ENCODE measurements around the gene ADAM22.
A peak's percentile ranks its signal among the peaks of the same experiment; 100 is the strongest.
"Not testable (repeated sequence)": the region's sequence is repeated elsewhere in the genome, so short reads cannot be mapped to it uniquely, and the experiment has no call there.

Gene ADAM22

GRCh38 chr7:87933953-87934698 lies at the start of gene ADAM22:
TSS of gene ADAM22 (plus strand) at chr7:87934251. CDS start at chr7:87934466, 215 bp downstream.
- DNase-seq (ENCODE audit: low read depth): peak; percentile 58
- peak within 1 kb of the TSS; percentile 63 for H3K4me3 ChIP-seq (ENCODE audit: low read length)
- TF ChIP-seq CTCF (conservative IDR thresholded peaks at IDR 0.05; ENCODE audit: low read length): no peak

- no peak overlapping the region for H3K4me3 ChIP-seq (ENCODE audit: low read length)
- TF ChIP-seq CTCF (conservative IDR thresholded peaks at IDR 0.05; ENCODE audit: low read length): no peak
- no peak for DNase-seq (ENCODE audit: low read depth)
Measured at GRCh38 chr7:87885018-87885417, 49.0 kb upstream of the ADAM22 start.

- DNase-seq (ENCODE audit: low read depth): peak; percentile 61
- H3K4me3 ChIP-seq (ENCODE audit: low read length): no peak overlapping the region
- TF ChIP-seq CTCF (conservative IDR thresholded peaks at IDR 0.05; ENCODE audit: low read length): peak; percentile 57
Measured at GRCh38 chr7:87886875-87887274, 47.2 kb upstream of the ADAM22 start.

- no peak for DNase-seq (ENCODE audit: low read depth)
- H3K4me3 ChIP-seq (ENCODE audit: low read length): no peak overlapping the region
- TF ChIP-seq CTCF (conservative IDR thresholded peaks at IDR 0.05; ENCODE audit: low read length): no peak
Measured at GRCh38 chr7:87895363-87895762, 38.7 kb upstream of the ADAM22 start.

GRCh38 chr7:87899255-87899654 lies 34.8 kb upstream of the ADAM22 start:
- no peak overlapping the region for H3K4me3 ChIP-seq (ENCODE audit: low read length)
- no peak for TF ChIP-seq CTCF (conservative IDR thresholded peaks at IDR 0.05; ENCODE audit: low read length)
- DNase-seq (ENCODE audit: low read depth): no peak

- not testable (repeated sequence) for H3K4me3 ChIP-seq (ENCODE audit: low read length)
- DNase-seq (ENCODE audit: low read depth): peak; percentile 38
Measured at GRCh38 chr7:87907136-87907906, 26.7 kb upstream of the ADAM22 start.

- DNase-seq (ENCODE audit: low read depth); H3K4me3 ChIP-seq (ENCODE audit: low read length): not testable (repeated sequence)
Measured at GRCh38 chr7:87908814-87909213, 25.2 kb upstream of the ADAM22 start.

GRCh38 chr7:87912121-87912520 lies 21.9 kb upstream of the ADAM22 start:
- no peak for DNase-seq (ENCODE audit: low read depth)
- TF ChIP-seq CTCF (conservative IDR thresholded peaks at IDR 0.05; ENCODE audit: low read length): no peak
- H3K4me3 ChIP-seq (ENCODE audit: low read length): no peak overlapping the region

All from AG10803 (cell line).